GM12878 (cell line): ENCODE measurements around the gene POLR3A.

Experiments
- BRCA1 ChIP-seq: IDR thresholded peaks from 2 replicates; pipeline ENCODE4 v1.6.1; 2011; ENCODE audit warnings: low read depth, low read length, improper control_type of control experiment
- EP300 ChIP-seq, 2 experiments: fragments of 150-350 bp in 1 of 2; IDR thresholded peaks; 2 replicates each; pipeline ENCODE4 v1.6.1; 2011 to 2012; ENCODE audit warnings: low read depth in 2 of 2, low read length in 2 of 2, borderline replicate concordance in 1 of 2, improper control_type of control experiment in 1 of 2, inconsistent platforms in 1 of 2; ENCODE audit not compliant: control insufficient read depth in 1 of 2
- HDGF ChIP-seq: fragments of 450-650 bp; IDR thresholded peaks from 2 replicates; pipeline ENCODE4 v1.6.1; 2016; ENCODE audit warnings: antibody characterized with exemption
- JUND ChIP-seq: IDR thresholded peaks from 2 replicates; pipeline ENCODE4 v1.6.1; 2012; ENCODE audit warnings: low read depth, mild to moderate bottlenecking, low read length, improper control_type of control experiment, moderate library complexity
- LARP7 ChIP-seq: fragments of 450-650 bp; IDR thresholded peaks from 2 replicates; pipeline ENCODE4 v1.6.1; 2017; ENCODE audit warnings: mild to moderate bottlenecking
- MXI1 ChIP-seq: fragments of 150-350 bp; IDR thresholded peaks from 2 replicates; pipeline ENCODE4 v1.6.1; 2011; ENCODE audit warnings: low read depth, mild to moderate bottlenecking, inconsistent platforms, low read length, improper control_type of control experiment
- POLR2A ChIP-seq: IDR thresholded peaks from 2 replicates; pipeline ENCODE4 v1.6.1; 2011; ENCODE audit warnings: low read depth, mild to moderate bottlenecking, low read length
- POLR2AphosphoS5 ChIP-seq: IDR thresholded peaks from 2 replicates; pipeline ENCODE4 v1.6.1; 2011; ENCODE audit warnings: mild to moderate bottlenecking, low read length, inconsistent platforms
- RAD51 ChIP-seq: fragments of 450-650 bp; IDR thresholded peaks from 2 replicates; pipeline ENCODE4 v1.6.1; 2016; ENCODE audit warnings: moderate library complexity, mild to moderate bottlenecking, inconsistent platforms
- SMC3 ChIP-seq: IDR thresholded peaks from 2 replicates; pipeline ENCODE4 v1.6.1; 2011; ENCODE audit warnings: low read length, improper control_type of control experiment, borderline replicate concordance
- TF ChIP-seq, protein P1 (sequence below): IDR thresholded peaks from 2 replicates; pipeline ENCODE4 v1.6.1; 2012; ENCODE audit warnings: low read depth, low read length, improper control_type of control experiment
- TF ChIP-seq, protein P2 (sequence below), 3 experiments: IDR thresholded peaks in 2 of 3; conservative IDR thresholded peaks in 1 of 3; 2 replicates each; pipeline ENCODE4 v1.5.1; 2011; ENCODE audit warnings: low read depth in 3 of 3, low read length in 3 of 3, mild to moderate bottlenecking in 3 of 3, control low read depth in 2 of 3, moderate library complexity in 2 of 3, inconsistent platforms in 1 of 3, mixed read lengths in 1 of 3; ENCODE audit not compliant: control insufficient read depth in 2 of 3, insufficient read depth in 1 of 3; ENCODE audit errors: extremely low read depth in 1 of 3
- TF ChIP-seq, protein P3 (sequence below): IDR thresholded peaks from 2 replicates; pipeline ENCODE4 v1.6.1; 2011; ENCODE audit warnings: low read depth, low read length, improper control_type of control experiment, borderline replicate concordance
- TF ChIP-seq, protein P4 (sequence below): fragments of 450-650 bp; IDR thresholded peaks from 2 replicates; pipeline ENCODE4 v1.6.1; 2017; ENCODE audit warnings: mild to moderate bottlenecking

DNA sequence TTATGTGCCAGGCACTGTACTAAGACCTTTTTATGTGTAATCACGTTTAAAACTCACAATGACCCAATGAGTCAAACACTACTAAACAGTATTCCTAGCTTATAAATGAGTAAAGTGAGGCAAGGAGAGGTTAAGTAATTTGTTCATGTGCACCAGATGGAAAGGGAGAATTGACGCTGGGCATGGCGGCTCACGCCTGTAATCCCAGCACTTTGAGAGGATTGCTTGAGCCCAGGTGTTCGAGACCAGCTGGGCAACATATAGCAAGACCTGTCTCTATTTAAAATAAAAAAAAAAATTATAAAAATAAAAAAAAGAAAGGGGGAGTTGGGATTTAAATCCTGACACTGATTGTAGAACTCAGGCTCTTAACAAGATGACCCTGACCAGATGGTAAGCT is 56.0 kb downstream of the POLR3A start:
- TF ChIP-seq POLR2AphosphoS5 (no peak), BRCA1 (no peak), MXI1 (no peak), HDGF (no peak), JUND (no peak), EP300 (IDR thresholded peaks at IDR 0.05; ENCODE audit: borderline replicate concordance in 1 of 2, control insufficient read depth in 1 of 2, low read depth in 2 of 2, low read length in 2 of 2) (no peak), POLR2A (no peak), SMC3 (no peak), RAD51 (no peak), LARP7 (no peak)
- TF ChIP-seq, protein P1, sequence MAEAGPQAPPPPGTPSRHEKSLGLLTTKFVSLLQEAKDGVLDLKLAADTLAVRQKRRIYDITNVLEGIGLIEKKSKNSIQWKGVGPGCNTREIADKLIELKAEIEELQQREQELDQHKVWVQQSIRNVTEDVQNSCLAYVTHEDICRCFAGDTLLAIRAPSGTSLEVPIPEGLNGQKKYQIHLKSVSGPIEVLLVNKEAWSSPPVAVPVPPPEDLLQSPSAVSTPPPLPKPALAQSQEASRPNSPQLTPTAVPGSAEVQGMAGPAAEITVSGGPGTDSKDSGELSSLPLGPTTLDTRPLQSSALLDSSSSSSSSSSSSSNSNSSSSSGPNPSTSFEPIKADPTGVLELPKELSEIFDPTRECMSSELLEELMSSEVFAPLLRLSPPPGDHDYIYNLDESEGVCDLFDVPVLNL = no peak
- TF ChIP-seq, protein P2, sequence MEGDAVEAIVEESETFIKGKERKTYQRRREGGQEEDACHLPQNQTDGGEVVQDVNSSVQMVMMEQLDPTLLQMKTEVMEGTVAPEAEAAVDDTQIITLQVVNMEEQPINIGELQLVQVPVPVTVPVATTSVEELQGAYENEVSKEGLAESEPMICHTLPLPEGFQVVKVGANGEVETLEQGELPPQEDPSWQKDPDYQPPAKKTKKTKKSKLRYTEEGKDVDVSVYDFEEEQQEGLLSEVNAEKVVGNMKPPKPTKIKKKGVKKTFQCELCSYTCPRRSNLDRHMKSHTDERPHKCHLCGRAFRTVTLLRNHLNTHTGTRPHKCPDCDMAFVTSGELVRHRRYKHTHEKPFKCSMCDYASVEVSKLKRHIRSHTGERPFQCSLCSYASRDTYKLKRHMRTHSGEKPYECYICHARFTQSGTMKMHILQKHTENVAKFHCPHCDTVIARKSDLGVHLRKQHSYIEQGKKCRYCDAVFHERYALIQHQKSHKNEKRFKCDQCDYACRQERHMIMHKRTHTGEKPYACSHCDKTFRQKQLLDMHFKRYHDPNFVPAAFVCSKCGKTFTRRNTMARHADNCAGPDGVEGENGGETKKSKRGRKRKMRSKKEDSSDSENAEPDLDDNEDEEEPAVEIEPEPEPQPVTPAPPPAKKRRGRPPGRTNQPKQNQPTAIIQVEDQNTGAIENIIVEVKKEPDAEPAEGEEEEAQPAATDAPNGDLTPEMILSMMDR (IDR thresholded peaks at IDR 0.05 in 2 of 3, conservative IDR thresholded peaks at IDR 0.05 in 1 of 3; ENCODE audit: control insufficient read depth in 2 of 3, extremely low read depth in 1 of 3, insufficient read depth in 1 of 3, low read depth in 3 of 3, low read length in 3 of 3) = no peak
- TF ChIP-seq, protein P3, sequence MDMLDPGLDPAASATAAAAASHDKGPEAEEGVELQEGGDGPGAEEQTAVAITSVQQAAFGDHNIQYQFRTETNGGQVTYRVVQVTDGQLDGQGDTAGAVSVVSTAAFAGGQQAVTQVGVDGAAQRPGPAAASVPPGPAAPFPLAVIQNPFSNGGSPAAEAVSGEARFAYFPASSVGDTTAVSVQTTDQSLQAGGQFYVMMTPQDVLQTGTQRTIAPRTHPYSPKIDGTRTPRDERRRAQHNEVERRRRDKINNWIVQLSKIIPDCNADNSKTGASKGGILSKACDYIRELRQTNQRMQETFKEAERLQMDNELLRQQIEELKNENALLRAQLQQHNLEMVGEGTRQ = no peak
- TF ChIP-seq, protein P4, sequence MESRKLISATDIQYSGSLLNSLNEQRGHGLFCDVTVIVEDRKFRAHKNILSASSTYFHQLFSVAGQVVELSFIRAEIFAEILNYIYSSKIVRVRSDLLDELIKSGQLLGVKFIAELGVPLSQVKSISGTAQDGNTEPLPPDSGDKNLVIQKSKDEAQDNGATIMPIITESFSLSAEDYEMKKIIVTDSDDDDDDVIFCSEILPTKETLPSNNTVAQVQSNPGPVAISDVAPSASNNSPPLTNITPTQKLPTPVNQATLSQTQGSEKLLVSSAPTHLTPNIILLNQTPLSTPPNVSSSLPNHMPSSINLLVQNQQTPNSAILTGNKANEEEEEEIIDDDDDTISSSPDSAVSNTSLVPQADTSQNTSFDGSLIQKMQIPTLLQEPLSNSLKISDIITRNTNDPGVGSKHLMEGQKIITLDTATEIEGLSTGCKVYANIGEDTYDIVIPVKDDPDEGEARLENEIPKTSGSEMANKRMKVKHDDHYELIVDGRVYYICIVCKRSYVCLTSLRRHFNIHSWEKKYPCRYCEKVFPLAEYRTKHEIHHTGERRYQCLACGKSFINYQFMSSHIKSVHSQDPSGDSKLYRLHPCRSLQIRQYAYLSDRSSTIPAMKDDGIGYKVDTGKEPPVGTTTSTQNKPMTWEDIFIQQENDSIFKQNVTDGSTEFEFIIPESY = no peak
